Jurkat, Clone E6-1 (cell line): Measurements from ENCODE around the gene NTNG2.

Experiments used
- DNase-seq: peaks from one replicate; pipeline ENCODE4 v3.0.0-alpha.2; 2011; ENCODE audit warnings: low read depth, low spot score
- H3K4me3 ChIP-seq: 2 replicates; pipeline ENCODE4 v1.5.1; 2011; ENCODE audit warnings: mild to moderate bottlenecking, low read length, control low read depth, moderate library complexity

The NTNG2 gene

GRCh38 chr9:132144708-132145365, 17.0 kb upstream of the NTNG2 start:
- no peak for DNase-seq
- H3K4me3 ChIP-seq = no peak overlapping the region

GRCh38 chr9:132146039-132146438, 15.8 kb upstream of the NTNG2 start:
- no peak for DNase-seq
- H3K4me3 ChIP-seq = no peak overlapping the region

GRCh38 chr9:132146575-132146974, 15.3 kb upstream of the NTNG2 start:
- H3K4me3 ChIP-seq = no peak overlapping the region
- no peak for DNase-seq

- no peak overlapping the region for H3K4me3 ChIP-seq
- no peak for DNase-seq
These were observed 14.5 kb upstream of the NTNG2 start for GRCh38 chr9:132147331-132147730.

GRCh38 chr9:132147839-132148238, 14.0 kb upstream of the NTNG2 start:
- DNase-seq = no peak
- H3K4me3 ChIP-seq = no peak overlapping the region

- DNase-seq = no peak
- H3K4me3 ChIP-seq = no peak overlapping the region
These were observed 11.6 kb upstream of the NTNG2 start for GRCh38 chr9:132150256-132150655.

GRCh38 chr9:132151118-132151517, 10.7 kb upstream of the NTNG2 start:
- DNase-seq = no peak
- no peak overlapping the region for H3K4me3 ChIP-seq

- DNase-seq = no peak
These were observed 9.6 kb upstream of the NTNG2 start for GRCh38 chr9:132152231-132152630.

GRCh38 chr9:132154863-132155567, 6.8 kb upstream of the NTNG2 start:
- no peak for DNase-seq
- no peak overlapping the region for H3K4me3 ChIP-seq

More at GRCh38 chr9:132152231-132152630, 9.6 kb upstream of the NTNG2 start:
- no peak overlapping the region for H3K4me3 ChIP-seq

- no peak overlapping the region for H3K4me3 ChIP-seq
- no peak for DNase-seq
These were observed 6.3 kb upstream of the NTNG2 start for GRCh38 chr9:132155568-132155895.

GRCh38 chr9:132156262-132156661, 5.6 kb upstream of the NTNG2 start:
- no peak overlapping the region for H3K4me3 ChIP-seq
- DNase-seq = no peak

GRCh38 chr9:132157347-132158116, 4.3 kb upstream of the NTNG2 start:
- DNase-seq = no peak
- no peak overlapping the region for H3K4me3 ChIP-seq

GRCh38 chr9:132160802-132161742, 786 bp upstream of the NTNG2 start:
- DNase-seq = peak; percentile 88

GRCh38 chr9:132162764-132163456, 1.1 kb downstream of the NTNG2 start:
- H3K4me3 ChIP-seq = peak overlapping the region; percentile 68
- no peak for DNase-seq

More at GRCh38 chr9:132160802-132161742, 786 bp upstream of the NTNG2 start:
- peak overlapping the region; percentile 68 for H3K4me3 ChIP-seq

- no peak for DNase-seq
- H3K4me3 ChIP-seq = no peak overlapping the region
These were observed 1.6 kb downstream of the NTNG2 start for GRCh38 chr9:132163457-132163875.

- DNase-seq = no peak
- no peak overlapping the region for H3K4me3 ChIP-seq
These were observed 2.2 kb downstream of the NTNG2 start for GRCh38 chr9:132163876-132164603.

- H3K4me3 ChIP-seq = no peak overlapping the region
These were observed 2.9 kb downstream of the NTNG2 start for GRCh38 chr9:132164604-132165362.

More at GRCh38 chr9:132164604-132165362, 2.9 kb downstream of the NTNG2 start:
- DNase-seq = no peak
